Measurements from ENCODE around the gene RORC.
"Not testable (repeated sequence)": the region's sequence is repeated elsewhere in the genome, so short reads cannot be mapped to it uniquely, and the experiment has no call there.

RORC gene

GRCh38 chr1:151807131-151807530 is 24.5 kb downstream of the RORC start:
- DNase-seq: no peak

- DNase-seq: no peak
Observed at GRCh38 chr1:151806170-151806569, 25.4 kb downstream of the RORC start.

- DNase-seq: no peak
Observed at GRCh38 chr1:151805066-151805820, 26.4 kb downstream of the RORC start, which contains the start of gene LINGO4. Gene LINGO4, minus strand, starts transcription at chr1:151805419. Its CDS starts 2,715 bp downstream, at chr1:151802704.

- no peak for DNase-seq
Observed at GRCh38 chr1:151803915-151804314, 27.7 kb downstream of the RORC start.

- DNase-seq: no peak
Observed at GRCh38 chr1:151803164-151803563, 28.4 kb downstream of the RORC start.

GRCh38 chr1:151802372-151802771 is 29.2 kb downstream of the RORC start:
- no peak for DNase-seq

GRCh38 chr1:151801846-151802245 is 29.8 kb downstream of the RORC start:
- DNase-seq: no peak

GRCh38 chr1:151801310-151801820 is 30.2 kb downstream of the RORC start:
- DNase-seq: no peak

GRCh38 chr1:151800830-151801229 is 30.8 kb downstream of the RORC start:
- no peak for DNase-seq

- DNase-seq: peak in 3 of 58 donors; percentile 6 to 24 (median 18)
Observed at GRCh38 chr1:151799179-151800022, 32.2 kb downstream of the RORC start.

- DNase-seq: no peak
Observed at GRCh38 chr1:151798571-151798970, 33.0 kb downstream of the RORC start.

GRCh38 chr1:151790940-151791651 is 40.5 kb downstream of the RORC start:
- DNase-seq: peak in 6 of 58 donors; percentile 13 to 57 (median 40)

- peak; percentile 87 to 99 (median 98) for DNase-seq
Observed at GRCh38 chr1:151790071-151790939, 41.3 kb downstream of the RORC start, which contains the start of gene TDRKH. Gene TDRKH, minus strand, starts transcription at chr1:151790500. Its CDS starts 7,478 bp downstream, at chr1:151783022.

- DNase-seq: no peak
Observed at GRCh38 chr1:151787689-151788088, 43.9 kb downstream of the RORC start.

GRCh38 chr1:151783796-151784195 is 47.8 kb downstream of the RORC start:
- DNase-seq: no peak

GRCh38 chr1:151782741-151783140 is 48.9 kb downstream of the RORC start:
- no peak for DNase-seq

GRCh38 chr1:151782026-151782425 is 49.6 kb downstream of the RORC start:
- DNase-seq: not testable (repeated sequence)

GRCh38 chr1:151780736-151781135 is 50.9 kb downstream of the RORC start:
- DNase-seq: not testable (repeated sequence)

GRCh38 chr1:151779852-151780251 is 51.8 kb downstream of the RORC start:
- DNase-seq: no peak

- DNase-seq: no peak
Observed at GRCh38 chr1:151777317-151777716, 54.3 kb downstream of the RORC start.

Measured in anterior cingulate cortex (tissue), 58 donors.